ENCODE data around the gene AUTS2.

AUTS2 gene

GRCh38 chr7:69687739-69688433 lies 89.6 kb downstream of the AUTS2 start:
- DNase-seq (ENCODE audit: low read depth), result no peak

- DNase-seq (ENCODE audit: low read depth), result no peak
Measured at GRCh38 chr7:69690329-69690728, 92.1 kb downstream of the AUTS2 start.

- no peak for DNase-seq (ENCODE audit: low read depth)
Measured at GRCh38 chr7:69691327-69691726, 93.1 kb downstream of the AUTS2 start.

- DNase-seq (ENCODE audit: low read depth), result no peak
Measured at GRCh38 chr7:69691734-69692133, 93.5 kb downstream of the AUTS2 start.

GRCh38 chr7:69692611-69693010 lies 94.3 kb downstream of the AUTS2 start:
- DNase-seq (ENCODE audit: low read depth), result no peak

GRCh38 chr7:69693042-69693441 lies 94.8 kb downstream of the AUTS2 start:
- no peak for DNase-seq (ENCODE audit: low read depth)

- DNase-seq (ENCODE audit: low read depth), result no peak
Measured at GRCh38 chr7:69696054-69696591, 97.8 kb downstream of the AUTS2 start.

GRCh38 chr7:69696686-69697685 lies 98.7 kb downstream of the AUTS2 start:
- no peak for DNase-seq (ENCODE audit: low read depth)

- DNase-seq (ENCODE audit: low read depth), result no peak
Measured at GRCh38 chr7:69698109-69698825, 100.0 kb downstream of the AUTS2 start.

- DNase-seq (ENCODE audit: low read depth), result no peak
Measured at GRCh38 chr7:69699931-69700330, 101.7 kb downstream of the AUTS2 start.

GRCh38 chr7:69700331-69700730 lies 102.1 kb downstream of the AUTS2 start:
- no peak for DNase-seq (ENCODE audit: low read depth)

- no peak for DNase-seq (ENCODE audit: low read depth)
Measured at GRCh38 chr7:69701288-69701687, 103.0 kb downstream of the AUTS2 start.

GRCh38 chr7:69702357-69702756 lies 104.1 kb downstream of the AUTS2 start:
- no peak for DNase-seq (ENCODE audit: low read depth)

GRCh38 chr7:69703099-69703498 lies 104.8 kb downstream of the AUTS2 start:
- no peak for DNase-seq (ENCODE audit: low read depth)

- DNase-seq (ENCODE audit: low read depth), result no peak
Measured at GRCh38 chr7:69706070-69706469, 107.8 kb downstream of the AUTS2 start.

GRCh38 chr7:69708857-69709256 lies 110.6 kb downstream of the AUTS2 start:
- DNase-seq (ENCODE audit: low read depth), result no peak

- DNase-seq (ENCODE audit: low read depth), result no peak
Measured at GRCh38 chr7:69710768-69711438, 112.6 kb downstream of the AUTS2 start.

- DNase-seq (ENCODE audit: low read depth), result no peak
Measured at GRCh38 chr7:69714886-69715576, 116.8 kb downstream of the AUTS2 start.

- no peak for DNase-seq (ENCODE audit: low read depth)
Measured at GRCh38 chr7:69717221-69717620, 118.9 kb downstream of the AUTS2 start.

- DNase-seq (ENCODE audit: low read depth), result no peak
Measured at GRCh38 chr7:69719717-69720116, 121.4 kb downstream of the AUTS2 start.

GRCh38 chr7:69722843-69723242 lies 124.6 kb downstream of the AUTS2 start:
- no peak for DNase-seq (ENCODE audit: low read depth)
